Measurements from ENCODE around the gene HES1. TPM values are rescaled to one million over a fixed set of nuclear protein-coding genes. Genes with fewer than 3 reads are reported as not detected.

HES1 gene
- total RNA-seq, 4 donors from 2014 or later = 89.9 to 196 (median 104) TPM

DNA sequence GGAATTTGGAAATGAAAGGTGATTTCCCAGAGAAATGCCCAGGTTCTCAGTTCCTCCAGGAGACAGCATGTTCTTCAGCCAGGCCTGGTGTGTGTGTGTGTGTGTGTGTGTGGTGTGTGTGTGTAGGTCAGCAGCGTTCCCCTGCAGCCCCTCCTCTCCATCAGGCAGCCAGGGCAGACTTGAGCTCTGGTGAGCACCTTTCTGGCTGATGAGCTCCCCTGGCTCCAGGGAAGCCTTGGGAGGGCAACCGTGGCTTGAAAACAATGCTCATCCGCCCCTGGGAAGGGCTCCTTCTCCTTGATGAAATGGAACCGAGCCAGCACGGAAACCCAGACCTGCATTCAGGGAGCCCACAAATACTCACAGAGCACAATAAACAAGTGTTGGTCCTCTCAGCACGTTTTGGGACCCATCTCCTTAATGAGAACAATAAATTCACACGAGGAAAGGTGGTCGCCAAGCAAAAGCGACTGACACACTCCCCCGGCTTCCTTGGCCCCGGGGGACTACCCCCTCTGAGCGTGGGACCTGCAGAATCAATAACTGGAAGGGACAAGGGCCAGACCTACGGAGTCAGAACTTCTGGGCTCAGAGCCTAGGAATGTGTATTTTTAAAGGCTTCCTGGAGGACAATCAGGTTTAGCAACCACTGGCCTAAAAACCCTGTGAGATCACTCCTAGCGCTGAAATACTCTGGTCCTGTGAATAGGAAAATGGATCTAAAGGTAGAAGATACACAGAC is 38.6 kb upstream of the HES1 start:
- intact Hi-C loops (cut with DNase I; ENCODE audit: low total_unique reads) (no loop called here), in situ Hi-C loops (cut with MboI; ENCODE audit: low pct_ligation_motif_present in 1 of 4, low pct_unique_long_range_greater_than_20kb in 1 of 4, low sequenced_read_pairs in 3 of 4) (no loop called here)
- Histone ChIP-seq H3K9me3 (no peaks in the 10 kb centered on the region), H3K27me3 (no peaks in the 10 kb centered on the region), H3K4me3 (no peak overlapping the region), H3K36me3 (no peaks in the 10 kb centered on the region), H3K27ac (no peak overlapping the region), H3K4me1 (peaks cover 0 to 27% (median 23%) of the 10 kb centered on the region in 4 donors)
- no peak for TF ChIP-seq POLR2A (IDR thresholded peaks at IDR 0.05)
- 75% methylated on average over 14 of the region's 14 CpGs; no CpG with 5 or more reads in 1 of the 2 donors for WGBS, 2 donors (ENCODE audit: low coverage in 1 of 2)
- DNase-seq = no peak

DNA sequence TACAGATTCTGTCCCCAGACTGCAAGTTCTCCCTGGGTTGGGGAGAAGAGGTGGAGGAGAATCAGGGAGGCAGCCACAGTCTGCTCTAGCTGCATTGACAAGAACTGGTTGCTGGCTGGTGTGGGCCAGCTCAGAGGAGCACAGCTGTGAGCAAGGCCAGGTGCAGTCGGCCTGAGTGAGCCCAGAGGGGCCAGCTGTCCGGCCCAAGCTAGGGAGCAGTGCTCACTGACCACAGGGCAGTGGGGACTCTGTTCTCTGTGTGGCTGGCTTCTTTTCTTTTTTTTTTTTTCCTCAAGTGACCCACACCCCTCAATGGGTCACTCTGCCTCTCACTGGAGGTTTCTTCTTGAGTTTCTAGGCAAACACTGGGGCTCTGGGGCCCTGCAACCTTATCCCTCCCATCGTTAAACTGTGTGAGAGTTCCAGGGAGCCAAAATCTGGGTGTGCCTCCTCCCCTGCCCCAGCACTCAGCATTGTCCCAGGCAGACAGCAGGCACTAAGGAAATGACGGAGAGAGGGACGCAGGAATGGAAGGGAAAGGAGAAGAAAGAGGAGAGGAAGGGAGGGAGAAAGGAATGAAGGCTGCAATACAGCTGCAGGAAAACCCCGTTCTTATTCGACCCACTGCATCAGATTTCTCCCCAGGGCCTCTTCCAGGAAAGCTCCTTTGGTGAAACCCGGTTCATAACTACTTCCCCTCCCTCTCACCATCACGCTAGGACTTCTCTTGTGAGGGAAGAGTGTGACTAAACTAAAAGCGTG is 37.7 kb upstream of the HES1 start:
- H3K27me3 ChIP-seq = no peaks in the 10 kb centered on the region

GRCh38 chr3:194098843-194099183 is 37.1 kb upstream of the HES1 start:
- intact Hi-C loops (cut with DNase I; ENCODE audit: low total_unique reads) = no loop called here
- H3K27me3 ChIP-seq = no peaks in the 10 kb centered on the region
- no peaks in the 10 kb centered on the region for H3K36me3 ChIP-seq
- in situ Hi-C loops (cut with MboI; ENCODE audit: low pct_ligation_motif_present in 1 of 4, low pct_unique_long_range_greater_than_20kb in 1 of 4, low sequenced_read_pairs in 3 of 4) = no loop called here
- WGBS, 2 donors (ENCODE audit: low coverage in 1 of 2) = 86 to 91% methylated on average over 4 of the region's 4 CpGs
- TF ChIP-seq CTCF (IDR thresholded peaks at IDR 0.05) (no peak), POLR2A (IDR thresholded peaks at IDR 0.05) (no peak), POLR2AphosphoS5 (IDR thresholded peaks at IDR 0.05) (no peak), EP300 (IDR thresholded peaks at IDR 0.05; ENCODE audit: low read depth) (no peak)
- no peak for DNase-seq
- no peak overlapping the region for H3K27ac ChIP-seq
- H3K9me3 ChIP-seq = no peaks in the 10 kb centered on the region
- peaks cover 0 to 32% (median 23%) of the 10 kb centered on the region in 4 donors for H3K4me1 ChIP-seq
- no peak overlapping the region for H3K4me3 ChIP-seq

More for the DNA sequence above, 37.7 kb upstream of the HES1 start:
- Histone ChIP-seq H3K9me3 (no peaks in the 10 kb centered on the region), H3K36me3 (no peaks in the 10 kb centered on the region), H3K4me3 (no peak overlapping the region), H3K27ac (no peak overlapping the region), H3K4me1 (peaks cover 0 to 32% (median 23%) of the 10 kb centered on the region in 4 donors)
- DNase-seq = no peak
- in situ Hi-C loops (cut with MboI; ENCODE audit: low pct_ligation_motif_present in 1 of 4, low pct_unique_long_range_greater_than_20kb in 1 of 4, low sequenced_read_pairs in 3 of 4) (no loop called here), intact Hi-C loops (cut with DNase I; ENCODE audit: low total_unique reads) (no loop called here)
- WGBS, 2 donors (ENCODE audit: low coverage in 1 of 2) = 39 to 65% methylated on average over 8 to 10 of the region's 10 CpGs
- TF ChIP-seq POLR2AphosphoS5 (IDR thresholded peaks at IDR 0.05) = no peak
- TF ChIP-seq EP300 (IDR thresholded peaks at IDR 0.05; ENCODE audit: low read depth) = no peak
- TF ChIP-seq CTCF (IDR thresholded peaks at IDR 0.05) = no peak
- TF ChIP-seq POLR2A (IDR thresholded peaks at IDR 0.05) = no peak

DNA sequence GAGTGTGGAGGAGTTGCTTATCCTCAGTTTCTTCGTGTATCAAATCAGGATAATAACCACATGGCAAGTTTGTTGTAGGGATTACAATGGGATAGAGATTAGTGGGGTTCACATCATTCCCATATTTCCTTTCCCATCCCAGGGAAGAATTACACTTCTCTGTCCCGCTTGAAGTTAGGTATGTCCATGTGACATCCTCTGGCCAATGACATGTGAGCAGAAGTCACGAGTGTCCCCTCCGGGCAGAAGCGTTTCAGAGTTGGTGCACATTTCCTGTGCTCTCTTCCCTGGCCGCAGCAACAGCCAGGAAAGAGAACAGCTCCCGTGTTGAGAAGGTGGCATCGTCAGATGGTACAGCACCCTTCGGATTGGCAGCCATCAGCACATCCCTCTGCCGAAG is 36.7 kb upstream of the HES1 start:
- Histone ChIP-seq H3K4me1 (peaks cover 0 to 34% (median 24%) of the 10 kb centered on the region in 4 donors), H3K27me3 (no peaks in the 10 kb centered on the region), H3K27ac (no peak overlapping the region), H3K9me3 (no peaks in the 10 kb centered on the region), H3K4me3 (no peak overlapping the region), H3K36me3 (no peaks in the 10 kb centered on the region)
- TF ChIP-seq EP300 (IDR thresholded peaks at IDR 0.05; ENCODE audit: low read depth) (no peak), CTCF (IDR thresholded peaks at IDR 0.05) (no peak), POLR2A (IDR thresholded peaks at IDR 0.05) (no peak), POLR2AphosphoS5 (IDR thresholded peaks at IDR 0.05) (no peak)
- WGBS, 2 donors (ENCODE audit: low coverage in 1 of 2) = 83% methylated on average over 10 of the region's 10 CpGs; no CpG with 5 or more reads in 1 of the 2 donors
- no peak for DNase-seq
- intact Hi-C loops (cut with DNase I; ENCODE audit: low total_unique reads) (no loop called here), in situ Hi-C loops (cut with MboI; ENCODE audit: low pct_ligation_motif_present in 1 of 4, low pct_unique_long_range_greater_than_20kb in 1 of 4, low sequenced_read_pairs in 3 of 4) (no loop called here)
